WTC11 (cell line): ENCODE results near the gene MXRA8. TPM values are rescaled to one million over a fixed set of nuclear protein-coding genes. Genes with fewer than 3 reads are reported as not detected.

Experiments
- ATAC-seq: fragments of 200-7000 bp; cut with Tn5 transposase; 2 replicates; pipeline ENCODE4 v1.10.0; 2021; ENCODE audit warnings: mild to moderate bottlenecking, moderate library complexity
- CTCF ChIA-PET: fragments of 300-600 bp; sonication (Branson Sonifier 250); formaldehyde crosslinking; loops from one replicate; lab custom pipeline; 2021; ENCODE audit warnings: antibody characterized with exemption; lab: Charles Lee
- POLR2A ChIA-PET: fragments of 350-600 bp; sonication (Branson Sonifier 250); formaldehyde crosslinking; loops from one replicate; lab custom pipeline; 2021; ENCODE audit warnings: antibody characterized with exemption; lab: Charles Lee
- DNase-seq: peaks from one replicate; pipeline ENCODE4 v3.0.0; 2021; ENCODE audit warnings: low spot score
- H3K27ac Mint-ChIP-seq: 2 replicates; pipeline ENCODE4 v1.8.0; 2021; ENCODE audit warnings: mixed read lengths
- H3K27me3 Mint-ChIP-seq: 2 replicates; pipeline ENCODE4 v1.8.0; 2021; ENCODE audit warnings: low read depth, mild to moderate bottlenecking, moderate library complexity, mixed read lengths
- H3K36me3 Mint-ChIP-seq: 2 replicates; pipeline ENCODE4 v1.8.0; 2021; ENCODE audit warnings: mixed read lengths
- H3K4me1 Mint-ChIP-seq: 2 replicates; pipeline ENCODE4 v1.8.0; 2022; ENCODE audit warnings: mixed read lengths
- H3K4me3 Mint-ChIP-seq: 2 replicates; pipeline ENCODE4 v1.8.0; 2021; ENCODE audit warnings: mild to moderate bottlenecking, moderate library complexity, mixed read lengths
- H3K9me3 Mint-ChIP-seq: 2 replicates; pipeline ENCODE4 v1.8.0; 2021; ENCODE audit warnings: mixed read lengths
- CBFB ChIP-seq: sonication (generic); formaldehyde crosslinking; IDR thresholded peaks from 2 replicates; pipeline ENCODE4 v1.8.1; 2022; ENCODE audit warnings: mild to moderate bottlenecking, low read depth, missing genetic modification reagents
- FOXJ3 ChIP-seq: sonication (generic); formaldehyde crosslinking; IDR thresholded peaks from 2 replicates; pipeline ENCODE4 v1.9.0; 2021; ENCODE audit warnings: missing genetic modification reagents, mild to moderate bottlenecking, borderline replicate concordance
- FOXP1 ChIP-seq: sonication (generic); formaldehyde crosslinking; IDR thresholded peaks from 2 replicates; pipeline ENCODE4 v1.8.0; 2022; ENCODE audit warnings: missing genetic modification reagents, mild to moderate bottlenecking, moderate library complexity, borderline replicate concordance
- GTF2I ChIP-seq: fragments of 250-450 bp; sonication (Bioruptor Pico); conservative IDR thresholded peaks from 2 replicates; pipeline ENCODE4 v1.4.0; 2021; ENCODE audit warnings: mild to moderate bottlenecking
- OVOL2 ChIP-seq: fragments of 250-450 bp; sonication (Bioruptor Pico); IDR thresholded peaks from 2 replicates; pipeline ENCODE4 v1.9.0; 2021; ENCODE audit warnings: mild to moderate bottlenecking, borderline replicate concordance
- SMAD3 ChIP-seq: sonication (generic); formaldehyde crosslinking; IDR thresholded peaks from 2 replicates; pipeline ENCODE4 v1.8.0; 2022; ENCODE audit warnings: missing genetic modification reagents, mild to moderate bottlenecking, borderline replicate concordance
- SP1 ChIP-seq: sonication (generic); formaldehyde crosslinking; conservative IDR thresholded peaks from 2 replicates; pipeline ENCODE4 v1.8.1; 2022; ENCODE audit warnings: missing genetic modification reagents
- TP53 ChIP-seq: sonication (generic); formaldehyde crosslinking; IDR thresholded peaks from 2 replicates; pipeline ENCODE4 v1.8.1; 2023; ENCODE audit warnings: mild to moderate bottlenecking, missing genetic modification reagents
- ZNF263 ChIP-seq: sonication (generic); formaldehyde crosslinking; IDR thresholded peaks from 2 replicates; pipeline ENCODE4 v1.8.1; 2022; ENCODE audit warnings: low read depth, mild to moderate bottlenecking, moderate library complexity, missing genetic modification reagents
- ZNF671 ChIP-seq: fragments of 250-450 bp; sonication (Bioruptor Pico); IDR thresholded peaks from 2 replicates; pipeline ENCODE4 v1.8.0; 2021; ENCODE audit warnings: mild to moderate bottlenecking
- total RNA-seq: library from RNA; stranded (reverse); gene quantifications from 3 replicates; pipeline ENCODE4 v1.2.3, GENCODE V29; 2021
- TF ChIP-seq, protein P1 (sequence below): fragments of 250-450 bp; sonication (Bioruptor Pico); IDR thresholded peaks from 2 replicates; pipeline ENCODE4 v1.9.0; 2021; ENCODE audit warnings: mild to moderate bottlenecking
- TF ChIP-seq, protein P2 (sequence below): sonication (generic); formaldehyde crosslinking; conservative IDR thresholded peaks from 2 replicates; pipeline ENCODE4 v1.8.1; 2022; ENCODE audit warnings: mild to moderate bottlenecking, missing genetic modification reagents
- TF ChIP-seq, protein P3 (sequence below): sonication (generic); formaldehyde crosslinking; IDR thresholded peaks from 2 replicates; pipeline ENCODE4 v1.8.1; 2022; ENCODE audit warnings: low read depth, mild to moderate bottlenecking, moderate library complexity, missing genetic modification reagents, borderline replicate concordance
- TF ChIP-seq, protein P4 (sequence below): sonication (generic); formaldehyde crosslinking; IDR thresholded peaks from 2 replicates; pipeline ENCODE4 v1.8.0; 2022; ENCODE audit warnings: mild to moderate bottlenecking, missing genetic modification reagents
- TF ChIP-seq, protein P5 (sequence below): sonication (generic); formaldehyde crosslinking; IDR thresholded peaks from 2 replicates; pipeline ENCODE4 v1.8.0; 2022; ENCODE audit warnings: missing genetic modification reagents
- TF ChIP-seq, protein P6 (sequence below): fragments of 250-450 bp; sonication (Bioruptor Pico); conservative IDR thresholded peaks from 2 replicates; pipeline ENCODE4 v1.9.0; 2021; ENCODE audit warnings: mild to moderate bottlenecking

Gene MXRA8
- total RNA-seq, 1 experiment from 2014 or later, result 6.7 TPM

DNA sequence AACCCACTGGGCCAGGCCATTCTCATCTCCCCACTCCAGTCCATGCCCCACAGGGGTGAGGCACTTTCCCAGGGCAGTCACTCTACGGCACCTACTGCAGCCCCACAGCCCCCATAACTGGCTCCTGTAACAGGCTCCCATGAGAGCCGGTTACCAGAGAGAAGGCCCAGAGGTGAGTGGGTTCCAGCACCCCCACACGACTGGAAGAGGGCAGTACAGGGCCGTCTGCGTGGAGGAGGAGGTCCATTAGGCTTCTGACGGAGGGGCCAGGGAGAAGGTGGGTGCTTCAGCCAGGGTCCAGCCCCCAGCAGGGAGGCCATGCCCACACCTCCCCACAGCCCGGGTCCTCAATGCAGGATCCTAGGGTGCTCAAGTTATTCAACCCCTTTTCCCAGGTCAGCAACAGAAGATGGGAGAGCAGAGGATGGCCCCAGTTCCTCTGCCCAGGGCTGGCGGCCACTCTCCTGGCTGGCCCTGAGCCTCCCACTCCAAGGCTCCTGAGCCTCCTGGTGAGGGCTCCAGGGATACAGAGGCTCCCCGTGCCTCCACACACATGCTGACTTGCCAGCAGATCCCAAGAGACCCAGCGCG is 52.2 kb downstream of the MXRA8 start:
- Mint-ChIP-seq H3K4me3 (peak overlapping the region; percentile 71), H3K36me3 (no peaks in the 10 kb centered on the region), H3K27ac (peak overlapping the region; percentile 87), H3K9me3 (no peaks in the 10 kb centered on the region), H3K27me3 (peaks cover 6% of the 10 kb centered on the region; the same call in 1 of the 2 replicates), H3K4me1 (peaks cover 21% of the 10 kb centered on the region)
- TF ChIP-seq, protein P1, sequence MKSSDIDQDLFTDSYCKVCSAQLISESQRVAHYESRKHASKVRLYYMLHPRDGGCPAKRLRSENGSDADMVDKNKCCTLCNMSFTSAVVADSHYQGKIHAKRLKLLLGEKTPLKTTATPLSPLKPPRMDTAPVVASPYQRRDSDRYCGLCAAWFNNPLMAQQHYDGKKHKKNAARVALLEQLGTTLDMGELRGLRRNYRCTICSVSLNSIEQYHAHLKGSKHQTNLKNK, result no peak
- TF ChIP-seq TP53 (CRISPR knock-in tag) (no peak), SP1 (no peak), ZNF263 (no peak), SMAD3 (CRISPR knock-in tag) (no peak), GTF2I (CRISPR knock-in tag) (no peak), ZNF671 (CRISPR knock-in tag) (no peak), CBFB (CRISPR knock-in tag) (no peak), FOXJ3 (CRISPR knock-in tag) (no peak), FOXP1 (no peak), OVOL2 (CRISPR knock-in tag) (no peak)
- TF ChIP-seq, protein P2, sequence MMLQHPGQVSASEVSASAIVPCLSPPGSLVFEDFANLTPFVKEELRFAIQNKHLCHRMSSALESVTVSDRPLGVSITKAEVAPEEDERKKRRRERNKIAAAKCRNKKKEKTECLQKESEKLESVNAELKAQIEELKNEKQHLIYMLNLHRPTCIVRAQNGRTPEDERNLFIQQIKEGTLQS, result no peak
- TF ChIP-seq, protein P3, sequence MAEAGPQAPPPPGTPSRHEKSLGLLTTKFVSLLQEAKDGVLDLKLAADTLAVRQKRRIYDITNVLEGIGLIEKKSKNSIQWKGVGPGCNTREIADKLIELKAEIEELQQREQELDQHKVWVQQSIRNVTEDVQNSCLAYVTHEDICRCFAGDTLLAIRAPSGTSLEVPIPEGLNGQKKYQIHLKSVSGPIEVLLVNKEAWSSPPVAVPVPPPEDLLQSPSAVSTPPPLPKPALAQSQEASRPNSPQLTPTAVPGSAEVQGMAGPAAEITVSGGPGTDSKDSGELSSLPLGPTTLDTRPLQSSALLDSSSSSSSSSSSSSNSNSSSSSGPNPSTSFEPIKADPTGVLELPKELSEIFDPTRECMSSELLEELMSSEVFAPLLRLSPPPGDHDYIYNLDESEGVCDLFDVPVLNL (CRISPR knock-in tag), result no peak
- TF ChIP-seq, protein P4, sequence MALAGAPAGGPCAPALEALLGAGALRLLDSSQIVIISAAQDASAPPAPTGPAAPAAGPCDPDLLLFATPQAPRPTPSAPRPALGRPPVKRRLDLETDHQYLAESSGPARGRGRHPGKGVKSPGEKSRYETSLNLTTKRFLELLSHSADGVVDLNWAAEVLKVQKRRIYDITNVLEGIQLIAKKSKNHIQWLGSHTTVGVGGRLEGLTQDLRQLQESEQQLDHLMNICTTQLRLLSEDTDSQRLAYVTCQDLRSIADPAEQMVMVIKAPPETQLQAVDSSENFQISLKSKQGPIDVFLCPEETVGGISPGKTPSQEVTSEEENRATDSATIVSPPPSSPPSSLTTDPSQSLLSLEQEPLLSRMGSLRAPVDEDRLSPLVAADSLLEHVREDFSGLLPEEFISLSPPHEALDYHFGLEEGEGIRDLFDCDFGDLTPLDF (CRISPR knock-in tag), result no peak
- TF ChIP-seq, protein P5, sequence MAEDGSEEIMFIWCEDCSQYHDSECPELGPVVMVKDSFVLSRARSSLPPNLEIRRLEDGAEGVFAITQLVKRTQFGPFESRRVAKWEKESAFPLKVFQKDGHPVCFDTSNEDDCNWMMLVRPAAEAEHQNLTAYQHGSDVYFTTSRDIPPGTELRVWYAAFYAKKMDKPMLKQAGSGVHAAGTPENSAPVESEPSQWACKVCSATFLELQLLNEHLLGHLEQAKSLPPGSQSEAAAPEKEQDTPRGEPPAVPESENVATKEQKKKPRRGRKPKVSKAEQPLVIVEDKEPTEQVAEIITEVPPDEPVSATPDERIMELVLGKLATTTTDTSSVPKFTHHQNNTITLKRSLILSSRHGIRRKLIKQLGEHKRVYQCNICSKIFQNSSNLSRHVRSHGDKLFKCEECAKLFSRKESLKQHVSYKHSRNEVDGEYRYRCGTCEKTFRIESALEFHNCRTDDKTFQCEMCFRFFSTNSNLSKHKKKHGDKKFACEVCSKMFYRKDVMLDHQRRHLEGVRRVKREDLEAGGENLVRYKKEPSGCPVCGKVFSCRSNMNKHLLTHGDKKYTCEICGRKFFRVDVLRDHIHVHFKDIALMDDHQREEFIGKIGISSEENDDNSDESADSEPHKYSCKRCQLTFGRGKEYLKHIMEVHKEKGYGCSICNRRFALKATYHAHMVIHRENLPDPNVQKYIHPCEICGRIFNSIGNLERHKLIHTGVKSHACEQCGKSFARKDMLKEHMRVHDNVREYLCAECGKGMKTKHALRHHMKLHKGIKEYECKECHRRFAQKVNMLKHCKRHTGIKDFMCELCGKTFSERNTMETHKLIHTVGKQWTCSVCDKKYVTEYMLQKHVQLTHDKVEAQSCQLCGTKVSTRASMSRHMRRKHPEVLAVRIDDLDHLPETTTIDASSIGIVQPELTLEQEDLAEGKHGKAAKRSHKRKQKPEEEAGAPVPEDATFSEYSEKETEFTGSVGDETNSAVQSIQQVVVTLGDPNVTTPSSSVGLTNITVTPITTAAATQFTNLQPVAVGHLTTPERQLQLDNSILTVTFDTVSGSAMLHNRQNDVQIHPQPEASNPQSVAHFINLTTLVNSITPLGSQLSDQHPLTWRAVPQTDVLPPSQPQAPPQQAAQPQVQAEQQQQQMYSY (CRISPR knock-in tag), result no peak
- TF ChIP-seq, protein P6, sequence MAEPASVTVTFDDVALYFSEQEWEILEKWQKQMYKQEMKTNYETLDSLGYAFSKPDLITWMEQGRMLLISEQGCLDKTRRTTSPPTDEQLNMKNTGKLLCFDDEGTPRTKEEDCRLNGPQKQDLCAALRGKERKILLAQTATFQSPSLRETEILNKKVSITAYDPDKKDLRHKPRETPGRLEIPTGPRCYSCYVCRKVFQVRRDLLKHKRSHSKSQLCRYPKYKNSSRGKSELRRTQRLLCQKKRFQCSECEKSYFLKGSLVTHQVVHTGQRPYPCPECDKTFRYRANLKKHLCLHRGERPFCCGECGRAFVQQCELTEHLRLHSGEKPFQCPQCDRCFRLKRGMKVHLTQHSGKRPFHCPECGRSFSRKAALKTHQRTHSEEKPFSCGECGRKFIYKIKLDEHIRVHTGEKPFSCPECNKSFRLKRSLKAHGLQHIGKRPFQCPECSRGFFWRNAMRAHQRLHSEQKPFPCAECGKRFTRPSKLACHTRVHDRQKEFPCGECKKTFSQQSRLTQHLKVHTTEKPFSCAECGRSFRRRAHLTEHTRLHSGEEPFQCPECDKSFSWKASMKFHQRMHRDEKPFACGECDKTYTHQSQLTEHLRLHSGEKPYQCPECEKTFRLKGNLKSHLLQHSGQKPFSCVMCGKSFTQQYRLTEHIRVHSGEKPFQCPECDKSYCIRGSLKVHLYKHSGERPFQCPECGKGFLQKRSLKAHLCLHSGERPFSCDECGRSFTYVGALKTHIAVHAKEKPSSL (CRISPR knock-in tag), result no peak
- ATAC-seq, result peak; percentile 8
- ChIA-PET POLR2A (no interaction called here), CTCF (interaction anchor here (1.3 to 7.6 kb wide), 2 partner anchors 14 to 66 kb away, joined by 4 to 81 read pairs; no protein-coding TSS in a partner anchor)
- DNase-seq, result no peak
